Measurements from ENCODE around the gene HSF4.

DNA sequence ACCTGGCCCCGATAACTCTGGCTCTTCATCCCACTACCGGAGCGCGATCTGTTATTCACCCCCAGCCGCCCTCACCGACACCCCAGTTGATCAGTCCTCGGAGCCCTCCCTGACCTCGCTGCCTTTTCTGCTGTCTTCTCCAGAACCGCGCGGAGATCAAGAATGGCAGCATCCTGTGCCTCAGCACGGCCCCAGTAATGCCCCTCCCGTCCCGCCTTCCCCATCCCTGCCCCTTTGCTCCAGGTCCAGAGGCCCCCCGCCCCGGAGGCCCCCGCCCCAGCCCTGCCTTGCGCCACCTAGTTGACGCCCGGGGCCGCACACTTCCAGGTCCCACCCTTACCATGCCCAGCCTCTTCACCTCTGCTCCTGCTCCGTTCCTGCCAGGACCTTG, 35.3 kb downstream of the HSF4 start:
- TF ChIP-seq, protein P1, sequence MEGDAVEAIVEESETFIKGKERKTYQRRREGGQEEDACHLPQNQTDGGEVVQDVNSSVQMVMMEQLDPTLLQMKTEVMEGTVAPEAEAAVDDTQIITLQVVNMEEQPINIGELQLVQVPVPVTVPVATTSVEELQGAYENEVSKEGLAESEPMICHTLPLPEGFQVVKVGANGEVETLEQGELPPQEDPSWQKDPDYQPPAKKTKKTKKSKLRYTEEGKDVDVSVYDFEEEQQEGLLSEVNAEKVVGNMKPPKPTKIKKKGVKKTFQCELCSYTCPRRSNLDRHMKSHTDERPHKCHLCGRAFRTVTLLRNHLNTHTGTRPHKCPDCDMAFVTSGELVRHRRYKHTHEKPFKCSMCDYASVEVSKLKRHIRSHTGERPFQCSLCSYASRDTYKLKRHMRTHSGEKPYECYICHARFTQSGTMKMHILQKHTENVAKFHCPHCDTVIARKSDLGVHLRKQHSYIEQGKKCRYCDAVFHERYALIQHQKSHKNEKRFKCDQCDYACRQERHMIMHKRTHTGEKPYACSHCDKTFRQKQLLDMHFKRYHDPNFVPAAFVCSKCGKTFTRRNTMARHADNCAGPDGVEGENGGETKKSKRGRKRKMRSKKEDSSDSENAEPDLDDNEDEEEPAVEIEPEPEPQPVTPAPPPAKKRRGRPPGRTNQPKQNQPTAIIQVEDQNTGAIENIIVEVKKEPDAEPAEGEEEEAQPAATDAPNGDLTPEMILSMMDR (IDR thresholded peaks at IDR 0.05; ENCODE audit: poor library complexity), result no peak
- no peak for TF ChIP-seq EZH2 (IDR thresholded peaks at IDR 0.05; ENCODE audit: borderline replicate concordance)
- TF ChIP-seq EZH2phosphoT487 (IDR thresholded peaks at IDR 0.05; ENCODE audit: low read depth, severe bottlenecking, unreplicated experiment), result no peak

All from hepatocyte (in vitro differentiated cells).